ENCODE measurements around the gene REG1B.

Gene REG1B

DNA sequence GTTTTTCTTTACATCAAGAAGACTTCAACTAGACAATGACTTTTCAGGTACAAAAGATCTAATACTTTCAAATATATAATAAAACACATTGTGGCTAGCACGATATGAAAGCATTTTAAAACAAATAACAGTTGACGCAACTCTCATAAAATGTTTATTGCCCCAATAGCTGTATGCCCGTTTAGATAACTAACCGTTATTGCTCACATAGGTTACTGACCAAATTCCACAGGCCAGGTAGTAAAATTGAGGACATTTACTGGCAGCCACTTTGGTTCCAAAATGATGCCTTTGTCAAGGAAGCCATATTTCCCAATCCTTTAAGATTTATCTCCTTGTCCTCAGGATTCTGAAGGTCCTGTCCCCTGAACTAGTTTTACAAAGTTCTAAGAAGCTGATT lies 2.9 kb upstream of the REG1B start:
- ChIA-PET POLR2A (no interaction called here), CTCF (no interaction called here)
- TF ChIP-seq BHLHE40 (IDR thresholded peaks at IDR 0.05; ENCODE audit: borderline replicate concordance) = no peak
- no peak for TF ChIP-seq L3MBTL2 (conservative IDR thresholded peaks at IDR 0.05)
- no peak for TF ChIP-seq CTBP1 (IDR thresholded peaks at IDR 0.05; ENCODE audit: borderline replicate concordance)
- no peak for TF ChIP-seq NFRKB (IDR thresholded peaks at IDR 0.05)
- TF ChIP-seq, protein P1, sequence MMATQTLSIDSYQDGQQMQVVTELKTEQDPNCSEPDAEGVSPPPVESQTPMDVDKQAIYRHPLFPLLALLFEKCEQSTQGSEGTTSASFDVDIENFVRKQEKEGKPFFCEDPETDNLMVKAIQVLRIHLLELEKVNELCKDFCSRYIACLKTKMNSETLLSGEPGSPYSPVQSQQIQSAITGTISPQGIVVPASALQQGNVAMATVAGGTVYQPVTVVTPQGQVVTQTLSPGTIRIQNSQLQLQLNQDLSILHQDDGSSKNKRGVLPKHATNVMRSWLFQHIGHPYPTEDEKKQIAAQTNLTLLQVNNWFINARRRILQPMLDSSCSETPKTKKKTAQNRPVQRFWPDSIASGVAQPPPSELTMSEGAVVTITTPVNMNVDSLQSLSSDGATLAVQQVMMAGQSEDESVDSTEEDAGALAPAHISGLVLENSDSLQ (IDR thresholded peaks at IDR 0.05) = no peak
- TF ChIP-seq ZNF384 (IDR thresholded peaks at IDR 0.05) = no peak
- TF ChIP-seq SP1 (IDR thresholded peaks at IDR 0.05) = no peak
- no peak for TF ChIP-seq ARNT (IDR thresholded peaks at IDR 0.05)
- TF ChIP-seq SUZ12 (IDR thresholded peaks at IDR 0.05) = no peak
- no peak for TF ChIP-seq LEF1 (IDR thresholded peaks at IDR 0.05; ENCODE audit: borderline replicate concordance)
- TF ChIP-seq FOXK2 (IDR thresholded peaks at IDR 0.05) = no peak
- TF ChIP-seq FOXM1 (IDR thresholded peaks at IDR 0.05; ENCODE audit: borderline replicate concordance) = no peak
- no peak for TF ChIP-seq FOXA1 (IDR thresholded peaks at IDR 0.05)
- TF ChIP-seq HDGF (IDR thresholded peaks at IDR 0.05; ENCODE audit: borderline replicate concordance) = no peak
- DNase-seq (ENCODE audit: extremely low spot score) = no peak

DNA sequence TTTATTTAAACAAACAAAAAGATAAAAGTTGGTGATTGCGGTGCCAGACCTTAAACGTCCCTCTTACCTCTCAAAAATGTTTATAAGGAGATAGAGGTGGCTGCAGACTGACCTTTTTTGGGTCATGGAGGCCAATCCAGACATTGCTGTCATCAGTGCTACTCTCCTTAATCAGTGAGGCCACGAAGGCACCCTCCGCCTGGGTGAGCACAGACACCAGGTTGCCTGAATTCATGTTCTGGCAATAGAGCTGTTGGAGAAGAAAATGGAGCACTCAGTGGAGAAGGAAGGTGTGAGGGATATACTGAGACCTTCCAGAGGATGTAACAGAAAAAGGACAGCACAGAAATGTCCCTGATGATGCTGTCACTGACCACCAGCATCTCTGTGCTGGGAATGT lies 1.5 kb downstream of the REG1B start:
- no peak for DNase-seq (ENCODE audit: extremely low spot score)
- TF ChIP-seq FOXM1 (IDR thresholded peaks at IDR 0.05; ENCODE audit: borderline replicate concordance) (no peak), L3MBTL2 (conservative IDR thresholded peaks at IDR 0.05) (no peak), ARNT (IDR thresholded peaks at IDR 0.05) (no peak), ZNF384 (IDR thresholded peaks at IDR 0.05) (no peak), BHLHE40 (IDR thresholded peaks at IDR 0.05; ENCODE audit: borderline replicate concordance) (no peak), NFRKB (IDR thresholded peaks at IDR 0.05) (no peak), SUZ12 (IDR thresholded peaks at IDR 0.05) (no peak), CTBP1 (IDR thresholded peaks at IDR 0.05; ENCODE audit: borderline replicate concordance) (no peak), LEF1 (IDR thresholded peaks at IDR 0.05; ENCODE audit: borderline replicate concordance) (no peak), FOXK2 (IDR thresholded peaks at IDR 0.05) (no peak), SP1 (IDR thresholded peaks at IDR 0.05) (no peak), ELF4 (IDR thresholded peaks at IDR 0.05) (no peak), TARDBP (IDR thresholded peaks at IDR 0.05) (no peak), FOXA1 (IDR thresholded peaks at IDR 0.05) (no peak), HDGF (IDR thresholded peaks at IDR 0.05; ENCODE audit: borderline replicate concordance) (no peak)
- TF ChIP-seq, protein P1 (IDR thresholded peaks at IDR 0.05) = no peak
- ChIA-PET POLR2A (no interaction called here), CTCF (no interaction called here)

DNA sequence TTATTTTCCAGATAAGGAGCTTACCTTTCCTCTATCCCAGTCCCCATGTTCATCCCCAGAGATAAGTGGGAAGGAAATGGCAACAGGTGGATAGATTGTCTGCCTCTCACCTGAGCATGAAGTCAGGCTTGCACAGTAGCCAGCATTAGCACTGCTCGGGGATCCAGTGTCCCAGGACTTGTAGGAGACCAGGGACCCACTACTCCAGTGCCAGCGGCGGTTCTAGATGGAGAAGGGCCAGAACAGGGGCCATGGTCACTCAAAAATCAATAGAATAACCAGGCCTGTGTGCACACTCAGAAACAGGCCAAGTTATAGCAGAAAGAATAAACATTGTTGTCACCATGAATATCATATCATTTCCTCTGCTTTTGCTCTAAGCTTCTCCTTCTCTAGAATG lies 2.4 kb downstream of the REG1B start:
- TF ChIP-seq TARDBP (IDR thresholded peaks at IDR 0.05) (no peak), SUZ12 (IDR thresholded peaks at IDR 0.05) (no peak), ZNF384 (IDR thresholded peaks at IDR 0.05) (no peak), FOXM1 (IDR thresholded peaks at IDR 0.05; ENCODE audit: borderline replicate concordance) (no peak), NFRKB (IDR thresholded peaks at IDR 0.05) (no peak), CTBP1 (IDR thresholded peaks at IDR 0.05; ENCODE audit: borderline replicate concordance) (no peak), FOXA1 (IDR thresholded peaks at IDR 0.05) (no peak), FOXK2 (IDR thresholded peaks at IDR 0.05) (no peak), LEF1 (IDR thresholded peaks at IDR 0.05; ENCODE audit: borderline replicate concordance) (no peak)
- TF ChIP-seq, protein P1 (IDR thresholded peaks at IDR 0.05) = no peak
- ChIA-PET CTCF (no interaction called here), POLR2A (no interaction called here)
- no peak for DNase-seq (ENCODE audit: extremely low spot score)

DNA sequence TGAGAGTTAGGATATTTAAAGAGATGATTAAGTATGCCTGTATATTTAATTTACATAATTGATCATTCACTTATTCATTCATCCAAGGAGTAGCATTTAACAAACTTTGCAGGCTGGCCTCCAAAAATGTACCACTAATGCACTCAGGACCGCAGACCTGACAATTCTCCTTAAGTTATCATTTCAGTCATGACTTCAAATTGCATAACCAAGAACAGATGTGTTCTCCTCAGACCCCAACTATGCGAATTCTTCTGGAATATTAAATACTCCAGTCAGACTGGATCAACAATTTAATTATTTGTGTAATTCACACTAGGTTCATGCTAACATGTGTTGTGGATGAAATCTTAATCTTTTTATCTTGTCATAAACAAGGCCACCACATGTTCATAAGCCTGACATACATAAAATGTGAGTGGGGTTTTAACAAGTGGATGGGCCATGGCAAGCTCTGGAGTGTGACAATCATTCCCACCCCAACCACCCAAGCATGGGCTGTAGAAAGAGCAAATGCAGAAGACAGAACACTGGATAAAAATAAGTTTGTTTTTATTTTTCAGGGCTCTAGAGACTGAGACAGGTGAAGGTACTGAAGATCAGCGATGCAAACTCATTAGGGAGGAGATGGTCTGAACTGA lies 3.2 kb downstream of the REG1B start:
- TF ChIP-seq FOXM1 (IDR thresholded peaks at IDR 0.05; ENCODE audit: borderline replicate concordance) (no peak), L3MBTL2 (conservative IDR thresholded peaks at IDR 0.05) (no peak), ELF4 (IDR thresholded peaks at IDR 0.05) (no peak), SP1 (IDR thresholded peaks at IDR 0.05) (no peak), TARDBP (IDR thresholded peaks at IDR 0.05) (no peak), NFRKB (IDR thresholded peaks at IDR 0.05) (no peak), FOXA1 (IDR thresholded peaks at IDR 0.05) (no peak), SUZ12 (IDR thresholded peaks at IDR 0.05) (no peak), FOXK2 (IDR thresholded peaks at IDR 0.05) (no peak), BHLHE40 (IDR thresholded peaks at IDR 0.05; ENCODE audit: borderline replicate concordance) (no peak), CTBP1 (IDR thresholded peaks at IDR 0.05; ENCODE audit: borderline replicate concordance) (no peak), LEF1 (IDR thresholded peaks at IDR 0.05; ENCODE audit: borderline replicate concordance) (no peak), ARNT (IDR thresholded peaks at IDR 0.05) (no peak), ZNF384 (IDR thresholded peaks at IDR 0.05) (no peak), HDGF (IDR thresholded peaks at IDR 0.05; ENCODE audit: borderline replicate concordance) (no peak)
- TF ChIP-seq, protein P1 (IDR thresholded peaks at IDR 0.05) = no peak
- DNase-seq (ENCODE audit: extremely low spot score) = no peak
- ChIA-PET POLR2A (no interaction called here), CTCF (no interaction called here)

DNA sequence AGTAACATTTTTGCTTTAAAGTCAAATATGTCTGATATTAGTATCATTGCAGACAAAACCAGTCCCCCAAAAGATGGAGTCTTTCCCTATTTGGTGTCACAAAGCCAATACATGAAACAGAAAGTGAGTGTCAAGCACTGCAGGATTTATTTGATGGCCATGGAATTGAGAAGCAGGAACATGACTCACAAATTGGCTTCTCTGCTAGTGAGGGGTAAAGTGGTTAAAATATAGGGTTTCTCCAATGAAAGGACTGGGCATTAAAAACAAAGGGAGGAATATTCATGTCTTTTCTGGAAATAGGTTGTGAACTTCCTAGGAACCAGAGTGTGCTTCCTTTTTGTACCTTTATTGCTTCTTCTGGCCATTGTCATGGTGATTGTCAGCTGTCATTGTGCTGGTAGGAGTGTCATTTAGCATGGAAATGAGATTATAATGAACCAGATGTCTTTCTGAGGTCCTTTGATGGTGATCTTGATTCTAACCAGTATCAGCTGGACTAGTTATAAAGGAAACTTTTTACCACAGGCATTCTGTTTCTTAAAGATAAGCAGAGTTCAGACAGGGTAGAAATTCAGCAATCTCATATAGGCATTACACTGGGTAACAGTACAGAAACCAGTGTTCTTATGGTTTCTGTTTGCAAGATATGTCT lies 4.1 kb downstream of the REG1B start:
- no peak for DNase-seq (ENCODE audit: extremely low spot score)
- no peak for TF ChIP-seq SP1 (IDR thresholded peaks at IDR 0.05)
- TF ChIP-seq FOXK2 (IDR thresholded peaks at IDR 0.05) = no peak
- no peak for TF ChIP-seq BHLHE40 (IDR thresholded peaks at IDR 0.05; ENCODE audit: borderline replicate concordance)
- no peak for TF ChIP-seq ARNT (IDR thresholded peaks at IDR 0.05)
- TF ChIP-seq FOXA1 (IDR thresholded peaks at IDR 0.05) = no peak
- no peak for TF ChIP-seq TARDBP (IDR thresholded peaks at IDR 0.05)
- TF ChIP-seq L3MBTL2 (conservative IDR thresholded peaks at IDR 0.05) = no peak
- ChIA-PET CTCF (no interaction called here), POLR2A (no interaction called here)

Data from HEK293T (cell line).